Suprapubic skin (tissue), 4 donors: ENCODE data around the gene INSR. TPM values are rescaled to one million over a fixed set of nuclear protein-coding genes. Genes with fewer than 3 reads are reported as not detected.

Source experiments
- DNase-seq, 2 donors: peaks; one replicate each; pipeline ENCODE4 v3.0.0-alpha.2; 2019; ENCODE audit warnings: low spot score in 2 of 2
- H3K27ac ChIP-seq: fragments of 200-600 bp; sonication (generic); one replicate; pipeline ENCODE4 v1.5.1; 2019
- H3K27me3 ChIP-seq: fragments of 200-600 bp; sonication (generic); one replicate; pipeline ENCODE4 v1.5.1; 2019
- H3K36me3 ChIP-seq: fragments of 200-600 bp; sonication (generic); one replicate; pipeline ENCODE4 v1.5.1; 2019
- H3K4me1 ChIP-seq: fragments of 200-600 bp; sonication (generic); one replicate; pipeline ENCODE4 v1.5.1; 2019
- H3K4me3 ChIP-seq: fragments of 200-600 bp; sonication (generic); one replicate; pipeline ENCODE4 v1.5.1; 2019; ENCODE audit warnings: mild to moderate bottlenecking
- H3K9me3 ChIP-seq: fragments of 200-600 bp; sonication (generic); one replicate; pipeline ENCODE4 v1.5.1; 2019
- CTCF ChIP-seq, 2 donors: fragments of 200-600 bp in 1 of 2; fragments of 450-650 bp in 1 of 2; sonication (generic) in 1 of 2; IDR thresholded peaks; one replicate each; pipeline ENCODE4 v1.5.1; 2016 to 2019; ENCODE audit warnings: antibody characterized with exemption in 2 of 2, mild to moderate bottlenecking in 1 of 2, moderate library complexity in 1 of 2
- EP300 ChIP-seq: sonication (generic); formaldehyde crosslinking; IDR thresholded peaks from one replicate; pipeline ENCODE4 v1.6.1; 2017; ENCODE audit warnings: antibody characterized with exemption
- POLR2A ChIP-seq, 2 donors: fragments of 450-650 bp; IDR thresholded peaks; one replicate each; pipeline ENCODE4 v1.6.1; 2017; ENCODE audit warnings: antibody characterized with exemption in 2 of 2, mild to moderate bottlenecking in 2 of 2, moderate library complexity in 2 of 2
- POLR2AphosphoS5 ChIP-seq, 3 donors: sonication (generic); formaldehyde crosslinking; IDR thresholded peaks; one replicate each; pipeline ENCODE4 v1.6.1; 2017; ENCODE audit warnings: antibody characterized with exemption in 3 of 3
- WGBS: methylation state at CpG from one replicate; pipeline ENCODE4 v1.1.5; 2018; 5-methylcytosine and 5-hydroxymethylcytosine counted together
- total RNA-seq, 4 donors: library from RNA; depleted of rRNA; stranded (reverse); fragments of >200 nt; gene quantifications; one replicate each; pipeline ENCODE4 v1.1.0, GENCODE V29; 2016

The INSR gene
- total RNA-seq, 4 donors from 2014 or later: 51.5 to 173 (median 77.8) TPM

DNA sequence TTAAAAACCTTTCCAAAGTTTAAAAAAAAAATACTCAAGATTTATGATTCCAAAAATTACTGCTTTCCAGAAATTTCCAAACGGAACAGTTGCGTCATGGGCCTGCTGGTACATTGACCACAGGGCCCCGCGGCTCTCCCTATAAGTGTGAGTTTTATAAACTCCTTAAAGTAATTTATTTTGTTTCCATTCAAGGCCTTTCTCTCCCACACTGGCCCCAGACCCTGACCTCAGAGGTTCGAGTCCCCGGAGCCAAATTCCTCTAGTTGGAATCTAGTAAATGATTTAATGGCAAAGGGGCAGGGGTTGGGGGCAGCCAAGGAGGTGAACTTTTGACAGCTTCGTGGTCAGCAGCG, 97.5 kb downstream of the INSR start:
- WGBS: 20% methylated on average over 8 of the region's 8 CpGs
- no peak for TF ChIP-seq POLR2AphosphoS5 (IDR thresholded peaks at IDR 0.05)
- no peak for TF ChIP-seq EP300
- no peak for TF ChIP-seq CTCF (IDR thresholded peaks at IDR 0.05)
- TF ChIP-seq POLR2A (IDR thresholded peaks at IDR 0.05): no peak
- peak in 1 of 2 donors; percentile 86 for DNase-seq

GRCh38 chr19:7195046-7195445, 99.2 kb downstream of the INSR start:
- no peak for DNase-seq
- H3K4me1 ChIP-seq: peaks cover 31% of the 10 kb centered on the region
- no peak overlapping the region for H3K27ac ChIP-seq
- WGBS: 87% methylated on average over 5 of the region's 5 CpGs
- TF ChIP-seq EP300 (no peak), CTCF (IDR thresholded peaks at IDR 0.05) (no peak)
- no peak overlapping the region for H3K4me3 ChIP-seq
- no peaks in the 10 kb centered on the region for H3K9me3 ChIP-seq
- H3K27me3 ChIP-seq: no peaks in the 10 kb centered on the region
- H3K36me3 ChIP-seq: no peaks in the 10 kb centered on the region

More for the DNA sequence above, 97.5 kb downstream of the INSR start:
- H3K27ac ChIP-seq: peak overlapping the region; percentile 89
- H3K36me3 ChIP-seq: no peaks in the 10 kb centered on the region
- no peaks in the 10 kb centered on the region for H3K9me3 ChIP-seq
- H3K27me3 ChIP-seq: no peaks in the 10 kb centered on the region
- peaks cover 31% of the 10 kb centered on the region for H3K4me1 ChIP-seq
- H3K4me3 ChIP-seq: peak overlapping the region; percentile 69

GRCh38 chr19:7194566-7194965, 99.6 kb downstream of the INSR start:
- Histone ChIP-seq H3K36me3 (no peaks in the 10 kb centered on the region), H3K27ac (no peak overlapping the region), H3K4me1 (peaks cover 26% of the 10 kb centered on the region), H3K27me3 (no peaks in the 10 kb centered on the region), H3K4me3 (no peak overlapping the region), H3K9me3 (no peaks in the 10 kb centered on the region)
- no peak for DNase-seq
- WGBS: 94% methylated on average over 9 of the region's 9 CpGs
- TF ChIP-seq POLR2A (IDR thresholded peaks at IDR 0.05) (no peak), CTCF (IDR thresholded peaks at IDR 0.05) (no peak), POLR2AphosphoS5 (IDR thresholded peaks at IDR 0.05) (no peak), EP300 (no peak)

DNA sequence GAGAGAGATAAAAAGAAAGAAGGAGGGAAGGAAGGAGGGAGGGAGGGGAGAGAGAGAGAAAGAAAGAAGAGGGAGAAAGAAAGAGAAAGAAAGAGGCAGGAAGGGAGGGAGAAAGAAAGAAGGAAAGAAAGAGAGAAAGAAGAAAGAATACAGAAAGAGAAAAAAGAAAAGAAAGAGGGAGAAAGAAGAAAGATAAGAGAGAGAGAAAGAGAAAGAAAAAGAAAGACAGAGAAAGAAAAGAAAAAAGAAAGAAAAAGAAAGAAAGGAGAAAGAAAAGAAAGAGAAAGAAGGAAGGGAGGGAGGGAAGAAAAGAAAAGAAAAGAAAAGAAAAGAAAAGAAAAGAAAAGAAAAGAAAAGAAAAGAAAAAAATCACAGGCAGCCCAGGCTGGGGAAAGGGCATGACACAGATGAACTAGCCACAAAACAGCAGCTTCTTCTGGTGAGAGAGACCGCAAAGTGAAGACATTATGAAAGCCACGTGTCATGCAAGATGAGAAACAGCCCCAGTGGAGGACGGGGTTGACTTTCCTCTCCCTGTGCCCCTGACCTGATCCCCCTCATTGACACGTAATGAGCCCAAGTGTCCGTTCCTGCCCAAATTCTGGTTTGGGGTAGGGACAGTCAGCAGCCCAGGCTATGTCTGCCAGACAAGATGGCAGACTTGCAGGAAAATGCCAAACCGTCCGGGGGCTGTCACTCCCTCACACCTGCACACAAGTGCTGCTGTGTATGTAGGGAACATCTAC, 102.1 kb downstream of the INSR start:
- no peaks in the 10 kb centered on the region for H3K27me3 ChIP-seq
- H3K27ac ChIP-seq: no peak overlapping the region
- no peaks in the 10 kb centered on the region for H3K36me3 ChIP-seq
- peaks cover 9% of the 10 kb centered on the region for H3K4me1 ChIP-seq
- H3K4me3 ChIP-seq: no peak overlapping the region
- H3K9me3 ChIP-seq: no peaks in the 10 kb centered on the region
- DNase-seq: no peak
- no peak for TF ChIP-seq CTCF (IDR thresholded peaks at IDR 0.05)
- TF ChIP-seq POLR2A (IDR thresholded peaks at IDR 0.05): no peak
- TF ChIP-seq POLR2AphosphoS5 (IDR thresholded peaks at IDR 0.05): no peak
- no peak for TF ChIP-seq EP300
- WGBS: 61% methylated on average over 7 of the region's 7 CpGs

- TF ChIP-seq POLR2AphosphoS5 (IDR thresholded peaks at IDR 0.05) (no peak), CTCF (IDR thresholded peaks at IDR 0.05) (no peak), POLR2A (IDR thresholded peaks at IDR 0.05) (no peak), EP300 (no peak)
- H3K27ac ChIP-seq: no peak overlapping the region
- no peaks in the 10 kb centered on the region for H3K27me3 ChIP-seq
- H3K9me3 ChIP-seq: no peaks in the 10 kb centered on the region
- H3K4me1 ChIP-seq: peaks cover 2% of the 10 kb centered on the region
- WGBS: 80% methylated on average over 10 of the region's 12 CpGs
- DNase-seq: no peak
- H3K36me3 ChIP-seq: peaks cover 4% of the 10 kb centered on the region
- H3K4me3 ChIP-seq: no peak overlapping the region
These were observed 105.2 kb downstream of the INSR start for GRCh38 chr19:7188698-7189629.
